ENCODE results near the gene DNAJB12.
"Not testable (repeated sequence)": the region's sequence is repeated elsewhere in the genome, so short reads cannot be mapped to it uniquely, and the experiment has no call there.

Gene DNAJB12

GRCh38 chr10:72329290-72330068 is 25.2 kb downstream of the DNAJB12 start:
- H3K4me3 ChIP-seq (ENCODE audit: low read depth, low read length), result no peak overlapping the region

GRCh38 chr10:72328829-72329204 is 25.9 kb downstream of the DNAJB12 start:
- TF ChIP-seq, protein P1, sequence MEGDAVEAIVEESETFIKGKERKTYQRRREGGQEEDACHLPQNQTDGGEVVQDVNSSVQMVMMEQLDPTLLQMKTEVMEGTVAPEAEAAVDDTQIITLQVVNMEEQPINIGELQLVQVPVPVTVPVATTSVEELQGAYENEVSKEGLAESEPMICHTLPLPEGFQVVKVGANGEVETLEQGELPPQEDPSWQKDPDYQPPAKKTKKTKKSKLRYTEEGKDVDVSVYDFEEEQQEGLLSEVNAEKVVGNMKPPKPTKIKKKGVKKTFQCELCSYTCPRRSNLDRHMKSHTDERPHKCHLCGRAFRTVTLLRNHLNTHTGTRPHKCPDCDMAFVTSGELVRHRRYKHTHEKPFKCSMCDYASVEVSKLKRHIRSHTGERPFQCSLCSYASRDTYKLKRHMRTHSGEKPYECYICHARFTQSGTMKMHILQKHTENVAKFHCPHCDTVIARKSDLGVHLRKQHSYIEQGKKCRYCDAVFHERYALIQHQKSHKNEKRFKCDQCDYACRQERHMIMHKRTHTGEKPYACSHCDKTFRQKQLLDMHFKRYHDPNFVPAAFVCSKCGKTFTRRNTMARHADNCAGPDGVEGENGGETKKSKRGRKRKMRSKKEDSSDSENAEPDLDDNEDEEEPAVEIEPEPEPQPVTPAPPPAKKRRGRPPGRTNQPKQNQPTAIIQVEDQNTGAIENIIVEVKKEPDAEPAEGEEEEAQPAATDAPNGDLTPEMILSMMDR (IDR thresholded peaks at IDR 0.05; ENCODE audit: low read depth, low read length), result no peak
- no peak overlapping the region for H3K4me3 ChIP-seq (ENCODE audit: low read depth, low read length)

More at GRCh38 chr10:72329290-72330068, 25.2 kb downstream of the DNAJB12 start:
- TF ChIP-seq, protein P1 (IDR thresholded peaks at IDR 0.05; ENCODE audit: low read depth, low read length), result no peak

DNA sequence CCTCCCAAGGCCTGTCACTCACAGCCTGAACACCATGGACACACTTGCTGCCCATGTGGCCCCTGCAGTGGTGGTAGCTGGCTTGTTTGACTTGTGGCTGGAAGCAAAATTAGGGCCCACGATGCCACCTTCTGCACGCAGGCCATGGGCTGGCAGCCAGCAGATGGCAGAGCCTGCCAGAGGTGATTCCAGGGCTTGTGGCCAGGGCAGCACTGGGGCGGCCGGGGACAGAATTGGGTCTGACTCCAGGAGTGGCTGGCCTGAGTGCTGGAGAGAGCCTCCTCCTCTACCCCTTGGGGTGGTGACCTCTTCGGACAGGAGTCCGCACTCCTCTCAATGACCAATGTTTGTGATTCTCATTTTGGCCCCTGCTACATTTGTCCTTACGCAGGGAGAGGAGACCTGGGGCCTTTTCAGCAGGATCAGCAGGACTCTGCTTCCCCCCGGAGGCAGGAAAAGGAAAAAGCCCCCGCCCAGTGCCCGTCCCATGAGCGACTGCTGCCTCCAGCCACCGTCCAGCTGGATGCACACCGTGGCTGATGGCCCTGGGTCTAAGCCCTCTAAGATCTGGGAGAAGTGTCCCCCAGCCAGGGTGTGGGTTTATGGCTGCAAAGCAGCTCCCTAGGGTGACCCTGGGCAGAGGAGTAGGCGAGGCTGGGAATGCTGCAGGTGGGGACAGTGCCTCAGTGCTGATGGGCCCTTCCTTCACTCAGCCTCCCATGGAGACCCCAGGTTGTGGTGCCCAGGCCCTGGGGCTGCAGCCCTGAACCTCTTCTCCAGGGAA is 26.5 kb downstream of the DNAJB12 start:
- TF ChIP-seq, protein P1 (IDR thresholded peaks at IDR 0.05; ENCODE audit: low read depth, low read length), result peak; percentile 53
- H3K4me3 ChIP-seq (ENCODE audit: low read depth, low read length), result no peak overlapping the region

GRCh38 chr10:72326665-72327603 is 27.8 kb downstream of the DNAJB12 start:
- not testable (repeated sequence) for H3K4me3 ChIP-seq (ENCODE audit: low read depth, low read length)

DNA sequence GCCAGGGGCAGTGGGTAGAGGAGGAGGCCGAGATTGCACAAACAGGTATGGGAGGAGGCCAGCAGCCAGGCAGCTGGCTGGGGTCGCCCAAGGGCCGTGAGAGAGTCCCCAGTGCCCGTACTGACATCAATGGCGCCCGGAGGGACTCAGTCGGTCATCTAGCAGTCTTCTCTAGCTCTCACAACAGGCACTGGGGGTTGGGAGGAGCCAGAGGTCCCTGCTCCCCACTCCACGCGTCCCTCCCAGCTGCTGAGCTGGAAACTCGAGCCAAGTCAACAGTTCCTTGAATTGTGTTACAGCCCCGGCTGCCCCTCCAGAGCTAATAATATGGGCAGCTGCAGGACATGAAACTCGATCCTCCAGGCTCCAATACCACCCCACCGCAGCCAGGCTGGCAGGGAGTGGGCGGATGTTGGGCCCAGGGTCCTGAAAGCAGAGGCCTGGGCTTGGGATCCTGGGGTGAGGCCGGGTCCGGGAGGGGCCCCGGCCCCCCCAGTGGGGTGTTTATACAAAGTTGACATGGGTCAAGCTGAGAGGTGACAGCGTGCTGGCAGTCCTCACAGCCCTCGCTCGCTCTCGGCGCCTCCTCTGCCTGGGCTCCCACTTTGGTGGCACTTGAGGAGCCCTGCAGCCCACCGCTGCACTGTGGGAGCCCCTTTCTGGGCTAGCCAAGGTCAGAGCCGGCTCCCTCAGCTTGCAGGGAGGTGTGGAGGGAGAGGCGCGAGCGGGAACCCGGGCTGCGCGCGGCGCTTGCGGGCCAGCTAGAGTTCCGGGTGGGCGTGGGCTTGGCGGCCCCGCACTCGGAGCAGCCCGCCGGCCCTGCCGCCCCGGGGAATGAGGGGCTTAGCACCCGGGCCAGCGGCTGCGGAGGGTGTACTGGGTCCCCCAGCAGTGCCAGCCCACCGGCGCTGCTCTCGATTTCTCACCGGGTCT is 29.2 kb downstream of the DNAJB12 start:
- H3K4me3 ChIP-seq (ENCODE audit: low read depth, low read length), result not testable (repeated sequence)

- TF ChIP-seq, protein P1 (IDR thresholded peaks at IDR 0.05; ENCODE audit: low read depth, low read length), result no peak
- H3K4me3 ChIP-seq (ENCODE audit: low read depth, low read length), result no peak overlapping the region
Observed at GRCh38 chr10:72323771-72324191, 30.9 kb downstream of the DNAJB12 start.

DNA sequence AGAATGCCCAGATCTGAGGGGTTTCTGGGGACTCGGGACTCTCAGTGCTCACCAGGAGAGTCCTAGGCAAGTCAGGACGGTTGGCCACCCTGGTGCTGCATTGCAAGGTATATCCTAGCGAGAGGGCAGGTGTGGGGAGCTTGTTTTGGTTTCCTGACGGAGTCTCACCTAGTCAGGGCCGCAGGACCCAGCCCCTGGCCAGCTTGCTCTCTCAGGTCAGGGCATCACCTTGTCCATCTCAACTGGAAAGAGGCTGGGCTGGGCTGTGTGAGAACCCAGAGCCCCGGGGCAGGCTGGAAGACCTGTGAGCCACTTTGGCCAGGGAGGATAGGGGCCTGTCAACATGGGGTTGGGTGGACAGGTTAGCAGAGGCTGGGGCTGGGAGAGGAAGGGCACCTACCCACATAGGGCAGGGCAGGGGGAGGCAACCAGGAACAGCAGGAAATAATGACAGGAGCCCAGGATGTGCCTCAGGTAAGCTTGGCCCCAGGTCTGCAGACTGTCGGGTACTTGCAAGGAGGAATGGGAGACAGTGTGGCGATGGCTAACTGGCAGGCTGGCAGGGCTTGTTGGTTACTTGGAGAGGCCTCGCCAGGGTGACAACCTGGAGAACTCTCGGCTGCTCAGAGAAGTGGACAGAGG is 31.5 kb downstream of the DNAJB12 start:
- TF ChIP-seq, protein P1 (IDR thresholded peaks at IDR 0.05; ENCODE audit: low read depth, low read length), result no peak
- H3K4me3 ChIP-seq (ENCODE audit: low read depth, low read length), result no peak overlapping the region
